Measurements from ENCODE around the gene THAP8. TPM values are rescaled to one million over a fixed set of nuclear protein-coding genes. Genes with fewer than 3 reads are reported as not detected.

The THAP8 gene
- total RNA-seq, 1 donor from 2014 or later, result 1.9 TPM

DNA sequence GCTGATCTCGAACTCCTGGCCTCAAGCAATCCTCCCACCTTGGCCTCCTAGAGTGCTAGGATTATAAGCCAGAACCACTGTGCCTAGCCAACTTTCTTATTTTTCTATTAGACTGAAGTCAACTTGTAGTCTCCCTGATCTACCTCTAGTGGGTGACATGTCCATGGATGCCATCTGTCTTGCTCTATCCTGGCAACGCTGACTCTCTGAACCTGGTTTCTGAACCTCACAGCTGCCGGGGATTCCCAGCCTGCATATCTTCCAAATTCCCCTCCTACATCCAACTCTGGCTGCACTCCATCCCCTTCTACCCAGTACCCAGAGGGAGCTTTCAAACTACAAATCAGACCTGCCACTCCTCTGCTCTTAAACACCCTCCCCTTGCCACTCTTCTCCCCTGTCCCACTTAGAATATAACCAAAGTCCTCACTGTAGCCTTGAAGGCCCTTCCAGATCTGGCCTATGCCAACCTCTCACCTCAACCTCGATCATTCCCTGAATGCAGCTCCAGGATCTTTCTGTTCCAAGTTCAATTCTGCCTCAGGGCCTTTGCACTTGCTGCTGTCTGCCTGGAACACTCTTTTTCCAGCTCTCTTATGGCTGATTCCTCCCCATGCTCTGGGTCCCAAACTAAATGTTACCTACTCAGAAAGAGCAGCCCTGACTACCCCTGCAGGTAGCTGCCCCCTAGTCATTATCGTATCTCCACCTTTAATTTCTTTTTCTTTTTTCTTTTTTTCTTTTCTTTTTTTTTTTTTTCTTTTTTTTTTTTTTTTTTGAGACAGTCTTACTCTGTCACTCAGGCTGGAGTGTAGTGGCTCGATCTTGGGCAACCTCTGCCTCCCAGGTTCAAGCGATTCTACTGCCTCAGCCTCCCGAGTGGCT is 23.6 kb downstream of the THAP8 start:
- no peak for DNase-seq

- peak; percentile 53 for DNase-seq
Measured at GRCh38 chr19:36028313-36029041, 25.6 kb downstream of the THAP8 start.

- no peak for DNase-seq
Measured at GRCh38 chr19:36027696-36028095, 26.4 kb downstream of the THAP8 start.

- DNase-seq, result no peak
Measured at GRCh38 chr19:36026091-36026876, 27.8 kb downstream of the THAP8 start.

GRCh38 chr19:36025541-36025940 is 28.5 kb downstream of the THAP8 start:
- DNase-seq, result no peak

GRCh38 chr19:36023432-36023831 is 30.7 kb downstream of the THAP8 start:
- DNase-seq, result no peak

DNA sequence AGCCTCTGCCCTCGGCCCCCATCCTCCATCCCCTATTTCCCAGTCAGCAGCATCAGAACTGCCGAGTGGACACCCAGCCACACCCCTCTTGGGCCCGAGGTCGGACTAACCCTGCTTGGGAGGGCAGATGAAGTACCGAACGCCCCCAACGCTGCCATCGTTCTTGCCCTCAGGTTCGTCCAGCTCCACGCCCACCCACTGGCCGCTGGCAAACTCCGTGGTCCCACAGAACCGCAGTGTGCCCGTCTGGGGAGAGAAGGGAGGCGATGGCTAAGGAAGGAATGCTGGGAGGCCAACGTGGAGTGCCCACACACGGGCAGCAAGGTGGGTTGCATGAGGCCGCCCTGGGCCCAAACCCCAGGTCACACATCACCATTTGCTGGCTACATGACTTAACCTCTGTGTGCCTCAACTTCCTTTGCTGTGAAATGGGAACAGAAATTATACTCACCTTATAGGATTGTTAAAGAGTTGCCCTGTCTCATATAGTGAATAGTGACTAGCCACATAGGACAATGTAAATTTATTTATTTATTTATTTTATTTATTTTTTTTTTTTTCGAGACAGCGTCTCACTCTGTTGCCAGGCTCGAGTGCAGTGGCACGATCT is 34.9 kb downstream of the THAP8 start:
- DNase-seq, result no peak

- peak; percentile 100 for DNase-seq
Measured at GRCh38 chr19:36014012-36014924, 39.8 kb downstream of the THAP8 start, which contains the start of gene ALKBH6. TSS of gene ALKBH6 (minus strand) at chr19:36014213. CDS start at chr19:36013397, 816 bp downstream.

- DNase-seq, result no peak
Measured at GRCh38 chr19:36013280-36014011, 40.6 kb downstream of the THAP8 start.

DNA sequence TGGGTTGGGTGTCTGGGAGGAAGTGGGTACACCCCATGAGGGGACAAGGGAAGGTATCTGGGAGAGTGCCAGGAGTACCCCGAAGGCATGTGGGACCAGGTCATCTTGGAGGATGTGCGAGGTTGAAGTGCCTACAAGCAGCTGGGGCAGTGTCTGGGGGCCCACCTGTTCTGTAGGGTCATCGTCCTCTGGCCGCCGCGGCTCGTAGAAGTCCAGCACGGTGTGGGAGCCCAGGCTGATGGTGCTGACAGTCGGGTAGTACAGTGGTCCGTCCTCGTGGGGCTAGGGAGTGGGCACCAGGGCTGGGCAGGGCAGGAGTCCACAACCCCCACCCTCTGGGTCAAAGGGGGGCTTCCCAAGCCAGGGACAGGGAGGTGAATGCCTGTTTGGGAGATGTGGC is 43.7 kb downstream of the THAP8 start:
- DNase-seq, result no peak

- no peak for DNase-seq
Measured at GRCh38 chr19:36009633-36010379, 44.3 kb downstream of the THAP8 start.

- DNase-seq, result peak; percentile 54
Measured at GRCh38 chr19:36009220-36009619, 44.9 kb downstream of the THAP8 start.

DNA sequence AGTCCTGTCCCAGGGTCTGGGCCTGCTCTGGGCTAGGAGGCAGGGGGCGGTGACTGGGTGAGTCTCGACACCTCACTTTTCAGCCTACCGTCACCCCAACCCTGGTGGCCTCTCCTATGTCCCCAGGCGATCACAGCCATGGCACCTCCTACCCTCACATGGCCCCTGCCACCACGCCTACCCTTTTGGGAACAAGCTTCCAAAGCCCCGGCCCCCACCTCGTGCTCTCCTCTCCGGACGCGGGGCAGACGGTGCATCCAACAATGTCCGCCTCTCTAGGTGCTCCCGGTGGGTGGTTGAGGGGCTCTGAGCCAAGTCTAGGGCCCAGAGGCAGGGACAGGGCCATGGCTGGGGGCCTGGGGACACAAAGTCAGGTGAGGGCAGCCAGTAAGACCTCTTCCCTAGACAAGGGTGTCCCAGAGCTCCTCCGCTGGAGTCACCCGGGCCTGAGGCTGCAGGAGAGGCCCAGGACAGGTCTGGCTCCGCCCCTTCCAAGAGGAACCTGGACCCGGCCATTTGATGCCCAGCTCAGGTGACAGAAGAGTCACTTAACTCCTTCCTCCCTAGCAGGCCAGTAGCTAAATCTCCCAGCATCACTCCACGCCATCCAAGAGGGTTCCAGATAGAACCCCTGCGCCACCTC is 45.6 kb downstream of the THAP8 start, which contains the start of gene SYNE4:
Gene SYNE4 (minus strand): TSS at position 478 of the 643 bp plus-strand sequence. CDS start 132 bp downstream, at position 346.
- no peak for DNase-seq

DNA sequence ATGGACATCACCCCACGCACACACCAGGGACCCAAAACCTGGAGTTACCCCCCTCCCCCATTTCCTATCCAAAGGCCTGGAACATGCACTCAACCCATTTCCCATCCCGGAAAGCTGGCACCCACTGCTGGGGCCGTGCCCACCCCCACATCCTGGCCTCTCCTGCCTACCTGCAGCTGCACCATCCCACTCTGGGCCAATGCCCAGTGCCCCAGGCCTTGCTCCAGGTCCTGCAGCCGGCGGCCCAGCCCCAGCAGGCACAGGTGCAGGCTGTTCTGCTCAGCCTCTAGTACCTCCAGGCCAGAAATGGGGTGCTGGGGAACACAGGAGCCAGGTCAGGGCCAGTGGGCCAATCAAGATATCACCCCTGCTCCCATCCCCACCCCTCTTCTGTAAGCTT is 47.1 kb downstream of the THAP8 start:
- DNase-seq, result no peak

- no peak for DNase-seq
Measured at GRCh38 chr19:36003284-36003683, 50.8 kb downstream of the THAP8 start.

DNA sequence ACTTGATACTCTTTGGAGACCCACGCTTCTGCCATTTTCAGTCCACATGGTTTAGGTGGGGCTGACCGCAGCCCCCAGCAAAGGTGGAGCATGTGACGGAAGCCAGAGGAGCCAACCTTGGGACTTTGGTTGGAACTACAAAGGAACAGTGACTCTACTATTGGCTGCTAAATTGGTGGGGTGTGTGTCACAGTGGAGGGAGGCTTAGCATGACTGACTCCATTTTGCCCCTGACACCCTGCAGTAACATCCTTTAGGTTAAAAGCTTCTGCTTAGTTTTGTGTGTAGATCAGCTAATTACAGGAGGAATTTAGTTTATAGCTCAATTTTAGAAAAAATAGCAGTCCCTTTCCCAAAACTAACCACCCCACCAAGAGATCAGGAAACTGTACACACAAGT is 52.5 kb downstream of the THAP8 start:
- DNase-seq, result no peak

GRCh38 chr19:35996777-35997176 is 57.3 kb downstream of the THAP8 start:
- DNase-seq, result no peak

- peak; percentile 95 for DNase-seq
Measured at GRCh38 chr19:35995048-35995993, 58.8 kb downstream of the THAP8 start, which contains the start of gene SDHAF1. TSS of gene SDHAF1 (plus strand) at chr19:35995188. CDS start at chr19:35995275, 87 bp downstream.

All from occipital lobe (tissue), 2 donors.